RKO (cell line): Measurements from ENCODE around the gene POM121C.
A peak's percentile ranks its signal among the peaks of the same experiment; 100 is the strongest.
"Not testable (repeated sequence)": the region's sequence is repeated elsewhere in the genome, so short reads cannot be mapped to it uniquely, and the experiment has no call there.

Source experiments
- DNase-seq: peaks from one replicate; pipeline ENCODE4 v3.0.0-alpha.2; 2016; ENCODE audit warnings: low spot score

Gene POM121C

GRCh38 chr7:75485979-75486643 lies at the start of gene POM121C:
Gene POM121C (minus strand): TSS chr7:75486299. CDS start chr7:75441496, 44,803 bp downstream.
- DNase-seq, result peak; percentile 93

- no peak for DNase-seq
Observed at GRCh38 chr7:75534727-75535307, 48.7 kb upstream of the POM121C start.

GRCh38 chr7:75533926-75534325 lies 47.8 kb upstream of the POM121C start:
- DNase-seq, result no peak

- no peak for DNase-seq
Observed at GRCh38 chr7:75532639-75533038, 46.5 kb upstream of the POM121C start.

GRCh38 chr7:75531359-75531821 lies 45.3 kb upstream of the POM121C start:
- DNase-seq, result no peak

- not testable (repeated sequence) for DNase-seq
Observed at GRCh38 chr7:75527224-75527722, 41.2 kb upstream of the POM121C start.

- not testable (repeated sequence) for DNase-seq
Observed at GRCh38 chr7:75521727-75522126, 35.6 kb upstream of the POM121C start.

- DNase-seq, result not testable (repeated sequence)
Observed at GRCh38 chr7:75518842-75519241, 32.7 kb upstream of the POM121C start.

GRCh38 chr7:75509033-75509432 lies 22.9 kb upstream of the POM121C start:
- DNase-seq, result not testable (repeated sequence)

- not testable (repeated sequence) for DNase-seq
Observed at GRCh38 chr7:75492020-75492419, 5.9 kb upstream of the POM121C start, which contains the start of gene SPDYE5. Gene SPDYE5 (plus strand): TSS chr7:75492320. CDS start chr7:75494048, 1,728 bp downstream.

GRCh38 chr7:75485355-75485978 lies 632 bp downstream of the POM121C start:
- not testable (repeated sequence) for DNase-seq

GRCh38 chr7:75480313-75480712 lies 5.8 kb downstream of the POM121C start:
- DNase-seq, result not testable (repeated sequence)

- not testable (repeated sequence) for DNase-seq
Observed at GRCh38 chr7:75477457-75477856, 8.6 kb downstream of the POM121C start.

GRCh38 chr7:75470166-75470565 lies 15.9 kb downstream of the POM121C start:
- DNase-seq, result not testable (repeated sequence)

GRCh38 chr7:75460541-75460940 lies 25.6 kb downstream of the POM121C start:
- not testable (repeated sequence) for DNase-seq

GRCh38 chr7:75458034-75458433 lies 28.1 kb downstream of the POM121C start:
- not testable (repeated sequence) for DNase-seq

GRCh38 chr7:75456403-75456802 lies 29.7 kb downstream of the POM121C start:
- DNase-seq, result not testable (repeated sequence)

GRCh38 chr7:75452494-75452955 lies 33.6 kb downstream of the POM121C start:
- not testable (repeated sequence) for DNase-seq

- DNase-seq, result not testable (repeated sequence)
Observed at GRCh38 chr7:75449946-75450345, 36.2 kb downstream of the POM121C start.

GRCh38 chr7:75442465-75443111 lies 43.5 kb downstream of the POM121C start:
- peak; percentile 29 for DNase-seq

GRCh38 chr7:75442101-75442464 lies 44.0 kb downstream of the POM121C start:
- not testable (repeated sequence) for DNase-seq

GRCh38 chr7:75439000-75439399 lies 47.1 kb downstream of the POM121C start:
- not testable (repeated sequence) for DNase-seq
